Gastrocnemius medialis (tissue), 4 donors: ENCODE results near the gene FAM153A.
"Not testable (repeated sequence)": the region's sequence is repeated elsewhere in the genome, so short reads cannot be mapped to it uniquely, and the experiment has no call there.

Source experiments
- CTCF ChIP-seq, 5 experiments: fragments of 450-650 bp in 3 of 5; fragments of 200-600 bp in 2 of 5; sonication (generic) in 2 of 5; IDR thresholded peaks in 4 of 5; conservative IDR thresholded peaks in 1 of 5; 1 replicate in 4 of 5; 2 replicates in 1 of 5; pipeline ENCODE4 v1.5.1; 2016 to 2019; ENCODE audit warnings: antibody characterized with exemption in 5 of 5, mild to moderate bottlenecking in 3 of 5, moderate library complexity in 3 of 5
- POLR2A ChIP-seq, 2 donors: fragments of 450-650 bp; IDR thresholded peaks; one replicate each; pipeline ENCODE4 v1.6.1; 2017; ENCODE audit warnings: antibody characterized with exemption in 2 of 2, mild to moderate bottlenecking in 2 of 2, moderate library complexity in 2 of 2

DNA sequence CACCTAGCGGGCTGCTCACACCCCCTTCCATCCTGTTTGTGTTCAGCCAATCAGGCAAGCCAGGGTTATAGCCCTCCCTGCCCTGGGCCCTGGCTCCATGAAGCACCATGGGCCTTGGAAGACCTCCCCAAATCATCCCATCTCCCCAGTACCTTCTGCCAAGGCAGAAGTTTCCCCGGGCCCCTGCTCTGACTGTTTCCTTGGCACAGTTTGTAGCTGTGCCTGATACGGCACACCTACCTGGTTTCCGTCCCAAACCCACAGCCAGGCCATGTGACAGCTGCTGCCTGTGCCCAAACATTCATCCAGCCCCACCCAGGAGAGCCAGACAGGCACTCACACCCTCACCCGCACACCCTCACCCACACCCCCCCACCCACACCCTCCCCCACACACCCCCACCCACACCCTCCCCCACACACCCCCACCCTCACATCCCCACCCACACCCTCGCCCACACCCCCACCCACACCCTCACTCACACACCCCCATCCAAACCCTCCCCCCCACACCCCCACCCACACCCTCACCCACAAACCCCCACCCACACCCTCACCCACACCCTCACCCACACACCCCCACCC, 29.6 kb upstream of the FAM153A start:
- TF ChIP-seq CTCF (IDR thresholded peaks at IDR 0.05 in 4 of 5, conservative IDR thresholded peaks at IDR 0.05 in 1 of 5); POLR2A (IDR thresholded peaks at IDR 0.05): not testable (repeated sequence)
